Measurements from ENCODE around the gene SNTB2. TPM values are rescaled to one million over a fixed set of nuclear protein-coding genes. Genes with fewer than 3 reads are reported as not detected.

SNTB2 gene
- polyA plus RNA-seq, 1 experiment: 62.6 TPM

DNA sequence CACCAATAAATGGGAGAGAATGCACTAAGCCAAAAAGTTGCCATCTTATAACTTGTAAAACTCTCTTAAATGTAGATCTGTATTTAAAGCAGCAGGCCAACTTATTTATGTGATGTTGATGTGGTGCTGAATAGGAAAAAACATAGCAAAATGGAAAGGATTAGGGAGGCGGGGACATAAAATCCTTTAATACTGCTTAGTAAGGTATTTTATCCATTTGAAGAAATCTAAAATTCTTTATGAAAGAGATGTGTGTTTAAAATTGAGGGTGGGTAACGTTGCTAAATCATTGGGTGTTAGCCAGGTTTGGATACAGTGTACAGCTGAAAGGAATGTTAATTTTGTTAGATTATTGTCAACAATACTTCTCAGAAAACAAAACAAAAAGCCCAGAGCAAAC lies 14.3 kb downstream of the SNTB2 start:
- TF ChIP-seq, protein P1, sequence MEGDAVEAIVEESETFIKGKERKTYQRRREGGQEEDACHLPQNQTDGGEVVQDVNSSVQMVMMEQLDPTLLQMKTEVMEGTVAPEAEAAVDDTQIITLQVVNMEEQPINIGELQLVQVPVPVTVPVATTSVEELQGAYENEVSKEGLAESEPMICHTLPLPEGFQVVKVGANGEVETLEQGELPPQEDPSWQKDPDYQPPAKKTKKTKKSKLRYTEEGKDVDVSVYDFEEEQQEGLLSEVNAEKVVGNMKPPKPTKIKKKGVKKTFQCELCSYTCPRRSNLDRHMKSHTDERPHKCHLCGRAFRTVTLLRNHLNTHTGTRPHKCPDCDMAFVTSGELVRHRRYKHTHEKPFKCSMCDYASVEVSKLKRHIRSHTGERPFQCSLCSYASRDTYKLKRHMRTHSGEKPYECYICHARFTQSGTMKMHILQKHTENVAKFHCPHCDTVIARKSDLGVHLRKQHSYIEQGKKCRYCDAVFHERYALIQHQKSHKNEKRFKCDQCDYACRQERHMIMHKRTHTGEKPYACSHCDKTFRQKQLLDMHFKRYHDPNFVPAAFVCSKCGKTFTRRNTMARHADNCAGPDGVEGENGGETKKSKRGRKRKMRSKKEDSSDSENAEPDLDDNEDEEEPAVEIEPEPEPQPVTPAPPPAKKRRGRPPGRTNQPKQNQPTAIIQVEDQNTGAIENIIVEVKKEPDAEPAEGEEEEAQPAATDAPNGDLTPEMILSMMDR (IDR thresholded peaks at IDR 0.05; ENCODE audit: low read depth, low read length): no peak
- Histone ChIP-seq H3K27ac (ENCODE audit: low read depth, low read length) (no peak overlapping the region), H3K4me3 (ENCODE audit: low read depth, low read length) (no peak overlapping the region), H3K27me3 (ENCODE audit: control insufficient read depth, insufficient read depth, low read length) (no peaks in the 10 kb centered on the region), H3K9me3 (ENCODE audit: control insufficient read depth, insufficient read depth, low read length) (no peaks in the 10 kb centered on the region)
- ChIA-PET CTCF (no interaction called here), POLR2A (no interaction called here)
- DNase-seq (ENCODE audit: low read depth, low spot score): no peak

DNA sequence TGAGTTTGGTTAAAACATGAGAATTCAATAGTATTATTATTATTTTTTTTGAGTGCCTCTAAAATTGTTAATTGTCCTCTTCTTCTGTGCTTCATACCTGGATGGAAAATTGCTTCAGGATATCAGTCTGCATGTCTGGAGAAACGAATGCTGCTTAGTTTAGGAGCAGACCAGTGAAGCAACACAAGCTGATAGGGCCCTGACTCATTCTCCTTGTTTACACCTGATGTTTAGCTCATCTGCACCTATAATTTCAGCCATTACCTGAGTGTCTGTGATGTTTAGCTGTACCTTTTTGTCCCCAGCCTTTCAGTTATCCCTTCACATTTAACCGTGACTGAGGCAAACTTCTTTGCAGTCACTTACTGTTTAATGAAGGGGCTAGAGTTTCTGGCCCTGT lies 14.8 kb downstream of the SNTB2 start:
- no peaks in the 10 kb centered on the region for H3K9me3 ChIP-seq (ENCODE audit: control insufficient read depth, insufficient read depth, low read length)
- no peak overlapping the region for H3K27ac ChIP-seq (ENCODE audit: low read depth, low read length)
- ChIA-PET POLR2A (no interaction called here), CTCF (no interaction called here)
- no peaks in the 10 kb centered on the region for H3K27me3 ChIP-seq (ENCODE audit: control insufficient read depth, insufficient read depth, low read length)
- H3K4me3 ChIP-seq (ENCODE audit: low read depth, low read length): no peak overlapping the region
- TF ChIP-seq, protein P1 (IDR thresholded peaks at IDR 0.05; ENCODE audit: low read depth, low read length): no peak
- no peak for DNase-seq (ENCODE audit: low read depth, low spot score)

DNA sequence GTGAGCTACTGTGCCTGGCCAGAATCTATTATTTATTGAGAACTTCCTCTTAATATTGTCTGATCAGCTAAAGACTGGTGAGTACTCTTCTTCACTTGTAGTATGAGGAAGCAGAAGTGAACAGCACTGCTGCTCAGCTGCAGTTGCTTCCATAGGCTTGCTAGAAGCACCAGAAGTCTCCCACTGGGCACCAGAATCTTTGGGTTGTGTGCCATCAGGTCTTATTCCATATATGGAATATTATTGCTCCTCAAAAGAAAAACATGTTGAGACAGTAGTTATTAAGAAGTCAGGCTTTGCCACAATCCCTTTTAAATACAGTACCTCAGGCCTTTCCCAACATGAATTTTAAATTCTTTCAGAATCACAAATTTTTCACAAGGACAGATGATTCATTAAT lies 17.2 kb downstream of the SNTB2 start:
- TF ChIP-seq, protein P1 (IDR thresholded peaks at IDR 0.05; ENCODE audit: low read depth, low read length): no peak
- CTCF ChIA-PET: no interaction called here
- DNase-seq (ENCODE audit: low read depth, low spot score): no peak
- POLR2A ChIA-PET: interaction anchor here (1.4 kb wide), 1 partner anchor 17 kb away, joined by 3 read pairs; the partner anchor contains the start of gene SNTB2
- Histone ChIP-seq H3K27me3 (ENCODE audit: control insufficient read depth, insufficient read depth, low read length) (no peaks in the 10 kb centered on the region), H3K27ac (ENCODE audit: low read depth, low read length) (no peak overlapping the region), H3K9me3 (ENCODE audit: control insufficient read depth, insufficient read depth, low read length) (no peaks in the 10 kb centered on the region), H3K4me3 (ENCODE audit: low read depth, low read length) (no peak overlapping the region)

DNA sequence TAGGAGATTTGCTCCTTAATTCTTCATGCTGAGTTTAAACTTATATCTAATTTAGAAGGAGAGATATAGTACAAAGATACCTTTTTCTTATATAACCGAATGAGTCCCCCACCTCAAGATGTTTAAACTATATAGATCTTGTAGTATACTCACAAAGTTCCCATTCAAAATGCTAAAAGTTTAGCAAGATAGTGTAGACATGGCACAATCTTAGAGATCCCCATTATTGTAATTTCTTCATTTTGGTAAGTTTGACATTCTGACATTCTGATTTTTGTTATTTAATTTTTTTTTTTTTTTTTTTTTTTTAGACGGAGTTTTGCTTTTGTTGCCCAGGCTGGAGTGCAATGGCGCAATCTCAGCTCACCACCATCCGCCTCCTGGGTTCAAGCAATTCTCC lies 22.8 kb downstream of the SNTB2 start:
- TF ChIP-seq, protein P1 (IDR thresholded peaks at IDR 0.05; ENCODE audit: low read depth, low read length): no peak
- Histone ChIP-seq H3K27me3 (ENCODE audit: control insufficient read depth, insufficient read depth, low read length) (no peaks in the 10 kb centered on the region), H3K27ac (ENCODE audit: low read depth, low read length) (no peak overlapping the region), H3K9me3 (ENCODE audit: control insufficient read depth, insufficient read depth, low read length) (no peaks in the 10 kb centered on the region), H3K4me3 (ENCODE audit: low read depth, low read length) (no peak overlapping the region)
- CTCF ChIA-PET: interaction anchor here (0.5 to 0.7 kb wide), 2 partner anchors 309 to 1690 kb away, joined by 3 read pairs; no protein-coding TSS in a partner anchor
- POLR2A ChIA-PET: no interaction called here
- no peak for DNase-seq (ENCODE audit: low read depth, low spot score)

DNA sequence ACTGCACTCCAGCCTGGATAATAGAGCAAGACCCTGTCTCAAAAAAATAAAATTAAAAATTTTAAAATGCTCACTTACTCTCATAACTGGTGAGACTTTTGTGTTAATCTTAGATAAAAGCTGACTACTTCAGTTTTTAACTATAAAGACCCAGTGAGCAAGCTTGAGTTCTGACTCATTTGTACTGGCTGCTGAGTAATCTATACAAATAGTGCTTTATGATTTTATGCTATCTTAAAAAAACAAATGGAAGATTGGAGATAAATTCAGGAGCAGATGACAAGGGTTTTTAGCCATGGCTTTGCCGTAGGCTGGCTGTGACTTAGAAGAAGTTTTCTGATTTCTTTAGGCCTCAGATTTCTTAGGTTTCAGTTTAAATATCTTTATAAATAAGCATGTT lies 30.5 kb downstream of the SNTB2 start:
- H3K4me3 ChIP-seq (ENCODE audit: low read depth, low read length): no peak overlapping the region
- DNase-seq (ENCODE audit: low read depth, low spot score): peak; percentile 37
- TF ChIP-seq, protein P1 (IDR thresholded peaks at IDR 0.05; ENCODE audit: low read depth, low read length): no peak
- ChIA-PET POLR2A (interaction anchor here (0.9 kb wide), 1 partner anchor 24 kb away, joined by 4 read pairs; no protein-coding TSS in a partner anchor), CTCF (interaction anchor here (0.7 kb wide), 1 partner anchor 57 kb away, joined by 3 read pairs; no protein-coding TSS in a partner anchor)
- H3K27ac ChIP-seq (ENCODE audit: low read depth, low read length): peak overlapping the region; percentile 52
- H3K27me3 ChIP-seq (ENCODE audit: control insufficient read depth, insufficient read depth, low read length): no peaks in the 10 kb centered on the region
- no peaks in the 10 kb centered on the region for H3K9me3 ChIP-seq (ENCODE audit: control insufficient read depth, insufficient read depth, low read length)

Measured in AG04450 (cell line).